VCaP (cell line): ENCODE measurements around the gene PRDM16.
A peak's percentile ranks its signal among the peaks of the same experiment; 100 is the strongest.

Experiments used
- H3K27ac ChIP-seq: fragments of 450-650 bp; 2 replicates; pipeline ENCODE4 v1.5.1; 2017
- TF ChIP-seq, protein P1 (sequence below): fragments of 450-650 bp; conservative IDR thresholded peaks from 2 replicates; pipeline ENCODE4 v1.5.1; 2017; ENCODE audit warnings: mild to moderate bottlenecking, moderate library complexity

Gene PRDM16

DNA sequence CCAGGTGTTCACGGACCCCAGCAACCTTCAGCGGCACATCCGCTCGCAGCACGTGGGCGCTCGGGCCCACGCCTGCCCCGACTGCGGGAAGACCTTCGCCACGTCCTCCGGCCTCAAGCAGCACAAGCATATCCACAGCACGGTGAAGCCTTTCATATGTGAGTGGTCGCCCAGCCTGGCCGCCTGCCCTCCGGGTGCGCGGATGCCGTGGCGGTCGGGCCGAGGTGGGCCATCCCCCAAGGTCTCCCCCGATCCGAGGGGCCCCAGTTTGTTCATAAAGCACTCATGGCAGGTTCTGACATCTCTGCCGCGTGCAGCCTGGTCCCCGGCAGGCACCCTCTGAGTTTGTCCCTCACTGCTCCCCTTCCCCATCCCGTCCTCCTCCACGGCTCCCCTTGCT, 336.5 kb downstream of the PRDM16 start:
- TF ChIP-seq, protein P1, sequence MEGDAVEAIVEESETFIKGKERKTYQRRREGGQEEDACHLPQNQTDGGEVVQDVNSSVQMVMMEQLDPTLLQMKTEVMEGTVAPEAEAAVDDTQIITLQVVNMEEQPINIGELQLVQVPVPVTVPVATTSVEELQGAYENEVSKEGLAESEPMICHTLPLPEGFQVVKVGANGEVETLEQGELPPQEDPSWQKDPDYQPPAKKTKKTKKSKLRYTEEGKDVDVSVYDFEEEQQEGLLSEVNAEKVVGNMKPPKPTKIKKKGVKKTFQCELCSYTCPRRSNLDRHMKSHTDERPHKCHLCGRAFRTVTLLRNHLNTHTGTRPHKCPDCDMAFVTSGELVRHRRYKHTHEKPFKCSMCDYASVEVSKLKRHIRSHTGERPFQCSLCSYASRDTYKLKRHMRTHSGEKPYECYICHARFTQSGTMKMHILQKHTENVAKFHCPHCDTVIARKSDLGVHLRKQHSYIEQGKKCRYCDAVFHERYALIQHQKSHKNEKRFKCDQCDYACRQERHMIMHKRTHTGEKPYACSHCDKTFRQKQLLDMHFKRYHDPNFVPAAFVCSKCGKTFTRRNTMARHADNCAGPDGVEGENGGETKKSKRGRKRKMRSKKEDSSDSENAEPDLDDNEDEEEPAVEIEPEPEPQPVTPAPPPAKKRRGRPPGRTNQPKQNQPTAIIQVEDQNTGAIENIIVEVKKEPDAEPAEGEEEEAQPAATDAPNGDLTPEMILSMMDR = no peak
- no peak overlapping the region for H3K27ac ChIP-seq

DNA sequence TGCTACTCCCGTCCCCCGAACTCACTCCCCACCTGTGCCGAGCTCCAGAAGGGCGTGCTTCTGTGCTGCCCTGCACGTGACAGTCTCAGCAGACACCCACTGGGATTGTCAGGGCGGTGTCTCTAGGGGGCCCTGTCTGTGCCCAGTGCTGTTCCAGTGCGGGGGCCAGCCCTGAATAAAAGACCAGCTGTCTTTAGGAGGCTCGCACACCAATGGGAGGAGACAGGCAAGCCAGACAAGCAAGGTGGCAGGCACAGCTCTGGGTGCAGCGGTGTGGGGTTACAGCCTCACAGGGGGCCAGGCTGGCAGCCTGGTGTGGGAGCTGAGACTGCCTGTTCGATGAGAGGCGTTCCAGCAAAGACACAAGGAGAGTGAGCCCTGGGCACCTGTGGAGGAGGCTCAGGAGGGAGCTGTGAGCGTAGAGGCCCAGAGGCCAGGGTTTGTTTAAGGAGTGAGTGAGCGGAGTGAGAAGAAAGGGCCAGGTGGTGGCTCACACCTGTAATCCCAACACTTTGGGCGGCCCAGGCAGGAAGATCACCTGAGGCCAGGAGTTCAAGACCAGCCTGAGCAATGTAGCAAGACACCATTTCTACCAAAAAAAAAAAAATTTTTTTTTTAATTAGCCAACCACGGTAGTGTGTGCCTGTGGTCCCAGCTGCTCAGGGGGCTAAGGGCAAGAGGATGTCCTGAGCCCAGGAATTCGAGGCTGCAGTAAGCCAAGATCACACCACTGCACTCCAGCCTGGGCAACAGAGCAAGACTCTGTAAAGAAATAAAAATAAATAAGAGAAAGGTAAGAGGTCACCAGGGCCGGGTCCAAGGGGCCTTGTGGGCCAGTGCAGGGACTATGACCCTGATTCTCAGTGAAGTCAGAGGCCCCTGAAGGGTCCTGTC, 337.2 kb downstream of the PRDM16 start:
- TF ChIP-seq, protein P1 = no peak
- H3K27ac ChIP-seq = no peak overlapping the region

DNA sequence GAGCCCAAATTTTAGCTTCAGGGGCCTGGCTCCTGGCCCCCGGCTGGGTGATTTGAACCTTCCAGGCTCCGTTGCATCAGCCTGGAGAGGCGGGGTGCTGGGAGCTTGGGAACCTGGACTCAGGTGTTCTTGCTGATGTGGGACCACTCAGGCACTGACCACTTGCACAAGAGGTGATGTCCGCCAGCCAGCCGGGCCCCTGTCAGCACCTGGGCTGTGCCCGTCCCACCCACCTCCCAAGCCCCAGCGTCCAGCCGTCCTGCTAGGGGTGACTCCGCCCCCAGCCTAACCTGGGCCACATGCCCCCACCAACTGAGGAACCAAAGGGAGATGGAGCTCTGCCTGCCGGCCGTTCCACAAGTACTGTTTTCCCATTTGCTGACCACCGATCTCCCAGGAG, 338.0 kb downstream of the PRDM16 start:
- no peak overlapping the region for H3K27ac ChIP-seq
- TF ChIP-seq, protein P1 = no peak

DNA sequence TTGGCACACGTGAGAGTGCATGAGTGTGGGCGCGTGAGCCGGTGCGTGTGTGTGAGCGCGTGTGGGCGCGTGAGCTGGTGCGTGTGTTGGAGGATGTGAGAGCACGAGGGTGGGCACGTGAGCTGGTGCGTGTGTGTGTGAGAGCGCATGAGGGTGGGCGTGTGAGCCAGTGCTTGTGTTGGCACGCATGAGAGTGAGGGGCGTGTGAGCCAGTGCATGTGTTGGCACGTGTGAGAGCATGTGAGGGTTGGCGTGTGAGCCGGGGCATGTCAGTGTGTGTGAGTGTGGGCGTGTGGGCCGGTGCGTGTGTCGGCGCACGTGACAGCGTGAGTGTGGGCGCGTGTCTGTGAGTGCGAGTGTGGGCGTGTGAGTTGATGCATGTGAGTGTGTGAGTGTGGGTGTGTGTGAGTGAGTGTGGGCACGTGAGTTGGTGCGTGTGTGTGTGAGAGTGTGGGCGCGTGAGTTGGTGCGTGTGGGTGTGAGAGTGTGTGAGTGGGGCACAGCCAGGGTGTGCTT, 339.8 kb downstream of the PRDM16 start:
- TF ChIP-seq, protein P1 = no peak
- H3K27ac ChIP-seq = no peak overlapping the region

DNA sequence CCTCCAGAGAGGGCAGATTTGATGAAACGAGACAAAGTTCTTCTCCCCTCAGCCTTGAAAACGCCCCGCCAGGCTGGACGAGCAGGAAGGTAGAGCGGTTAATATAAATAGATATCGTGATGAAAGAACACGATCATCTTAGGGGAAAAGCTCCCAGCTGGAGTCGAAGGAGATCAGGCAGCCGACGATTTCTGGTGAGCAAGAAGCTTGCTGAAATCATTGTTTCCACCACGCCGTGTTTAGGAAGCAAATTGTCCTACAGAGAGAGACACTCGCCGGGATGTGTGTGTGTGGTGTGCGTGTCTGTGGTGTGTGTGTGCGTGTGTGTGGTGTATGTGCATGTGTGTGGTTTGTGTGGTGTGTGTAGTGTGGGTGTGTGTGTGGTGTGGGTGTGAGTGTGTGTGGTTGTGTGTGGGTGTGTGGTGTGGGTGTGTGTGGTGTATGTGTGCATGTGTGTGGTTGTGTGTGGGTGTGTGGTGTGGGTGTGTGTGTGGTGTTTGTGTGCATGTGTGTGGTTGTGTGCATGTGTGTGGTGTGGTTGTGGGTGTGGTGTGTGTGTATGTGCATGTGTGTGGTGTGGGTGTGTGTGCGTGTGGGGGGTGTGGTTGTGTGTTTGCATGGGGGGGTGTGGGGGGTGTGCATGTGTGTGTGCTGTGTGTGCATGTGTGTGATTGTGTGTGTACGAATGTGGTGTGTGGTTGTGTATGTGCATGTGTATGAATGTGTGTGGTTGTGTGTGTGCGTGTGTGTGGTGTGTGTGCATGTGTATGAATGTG, 340.6 kb downstream of the PRDM16 start:
- H3K27ac ChIP-seq = no peak overlapping the region
- TF ChIP-seq, protein P1 = no peak

DNA sequence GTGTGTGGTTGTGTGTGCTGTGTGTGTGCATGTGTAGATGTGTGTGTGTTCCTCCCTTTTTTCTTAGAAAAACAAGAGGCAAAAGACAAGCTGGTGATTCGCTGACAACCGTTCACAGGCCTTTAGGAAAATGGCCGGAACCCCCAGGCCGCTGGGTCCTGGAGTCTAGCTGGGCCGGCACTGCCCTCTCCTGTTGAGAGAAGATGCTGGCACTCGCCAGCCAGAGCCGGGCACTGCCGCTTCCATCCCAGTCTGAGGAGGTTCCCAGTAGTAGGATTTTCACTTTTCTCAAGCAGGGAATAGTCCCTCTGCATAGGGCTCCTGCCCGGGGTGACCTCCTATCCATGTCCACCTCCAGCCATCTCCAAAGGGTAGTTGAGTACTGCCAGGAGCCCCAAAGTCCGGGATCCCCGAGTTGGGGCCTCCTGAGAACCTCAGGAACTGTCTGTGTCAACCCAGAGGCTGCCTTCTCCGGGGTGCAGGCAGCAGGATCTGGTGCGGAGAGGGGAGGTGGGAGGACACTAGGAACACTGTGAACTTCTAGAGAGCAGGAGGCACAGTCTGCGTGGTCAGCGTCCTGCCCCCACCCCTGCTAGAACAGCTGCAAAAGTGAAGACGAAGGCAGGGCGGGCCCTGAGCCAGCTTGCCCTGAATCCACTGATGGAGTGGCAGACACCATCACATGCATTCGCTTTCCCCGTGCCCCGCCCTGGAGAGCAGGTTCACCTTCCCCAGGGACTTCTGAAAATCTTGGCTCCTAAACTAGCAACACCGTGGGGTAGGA, 341.3 kb downstream of the PRDM16 start:
- TF ChIP-seq, protein P1 = peak; percentile 98
- no peak overlapping the region for H3K27ac ChIP-seq
